ENCODE measurements around the gene GANC.

Gene GANC

GRCh38 chr15:42319206-42319605 lies 46.2 kb downstream of the GANC start:
- Histone ChIP-seq H3K79me2 (ENCODE audit: insufficient read depth, low read length) (no peaks in the 10 kb centered on the region), H3K27me3 (ENCODE audit: insufficient read depth, low read length, poor library complexity, severe bottlenecking) (no peaks in the 10 kb centered on the region), H3F3A (ENCODE audit: low read depth) (no peaks in the 10 kb centered on the region), H4K20me1 (ENCODE audit: insufficient read depth, low read length, poor library complexity, severe bottlenecking) (no peaks in the 10 kb centered on the region), H3K4me3 (ENCODE audit: low read length, poor library complexity, severe bottlenecking) (no peak overlapping the region), H3K9ac (ENCODE audit: low read depth, low read length, poor library complexity, severe bottlenecking) (no peak overlapping the region), H3K4me2 (ENCODE audit: low read depth, low read length, poor library complexity, severe bottlenecking) (no peak overlapping the region), H3K4me1 (ENCODE audit: insufficient read depth, low read length, poor library complexity, severe bottlenecking) (no peaks in the 10 kb centered on the region), H3K9me3 (ENCODE audit: insufficient read depth, low read depth, low read length) (no peaks in the 10 kb centered on the region), H2AFZ (ENCODE audit: low read length) (no peak overlapping the region), H3K9me2 (replicated peaks; ENCODE audit: low read depth, low read length) (no peaks in the 10 kb centered on the region), H3K36me3 (ENCODE audit: insufficient read depth, low read length) (no peaks in the 10 kb centered on the region)
- TF ChIP-seq EZH2phosphoT487 (IDR thresholded peaks at IDR 0.05; ENCODE audit: borderline replicate concordance): no peak
- TF ChIP-seq CTCF (conservative IDR thresholded peaks at IDR 0.05; ENCODE audit: low read length): no peak

GRCh38 chr15:42324308-42324707 lies 51.3 kb downstream of the GANC start:
- Histone ChIP-seq H3K9me2 (replicated peaks; ENCODE audit: low read depth, low read length) (no peaks in the 10 kb centered on the region), H3K27me3 (ENCODE audit: insufficient read depth, low read length, poor library complexity, severe bottlenecking) (no peaks in the 10 kb centered on the region), H3K4me1 (ENCODE audit: insufficient read depth, low read length, poor library complexity, severe bottlenecking) (no peaks in the 10 kb centered on the region), H3K36me3 (ENCODE audit: insufficient read depth, low read length) (no peaks in the 10 kb centered on the region), H3K79me2 (ENCODE audit: insufficient read depth, low read length) (no peaks in the 10 kb centered on the region), H3F3A (ENCODE audit: low read depth) (no peaks in the 10 kb centered on the region), H3K9ac (ENCODE audit: low read depth, low read length, poor library complexity, severe bottlenecking) (no peak overlapping the region), H3K4me3 (ENCODE audit: low read length, poor library complexity, severe bottlenecking) (no peak overlapping the region), H2AFZ (ENCODE audit: low read length) (no peak overlapping the region), H4K20me1 (ENCODE audit: insufficient read depth, low read length, poor library complexity, severe bottlenecking) (no peaks in the 10 kb centered on the region), H3K9me3 (ENCODE audit: insufficient read depth, low read depth, low read length) (no peaks in the 10 kb centered on the region), H3K4me2 (ENCODE audit: low read depth, low read length, poor library complexity, severe bottlenecking) (no peak overlapping the region)
- no peak for TF ChIP-seq CTCF (conservative IDR thresholded peaks at IDR 0.05; ENCODE audit: low read length)
- no peak for TF ChIP-seq EZH2phosphoT487 (IDR thresholded peaks at IDR 0.05; ENCODE audit: borderline replicate concordance)

- H3K4me3 ChIP-seq (ENCODE audit: low read length, poor library complexity, severe bottlenecking): no peak overlapping the region
- no peaks in the 10 kb centered on the region for H3K79me2 ChIP-seq (ENCODE audit: insufficient read depth, low read length)
- no peak overlapping the region for H3K4me2 ChIP-seq (ENCODE audit: low read depth, low read length, poor library complexity, severe bottlenecking)
- H3K9me3 ChIP-seq (ENCODE audit: insufficient read depth, low read depth, low read length): no peaks in the 10 kb centered on the region
- H3K9ac ChIP-seq (ENCODE audit: low read depth, low read length, poor library complexity, severe bottlenecking): no peak overlapping the region
- TF ChIP-seq CTCF (conservative IDR thresholded peaks at IDR 0.05; ENCODE audit: low read length) (no peak), EZH2phosphoT487 (IDR thresholded peaks at IDR 0.05; ENCODE audit: borderline replicate concordance) (no peak)
- no peaks in the 10 kb centered on the region for H3K4me1 ChIP-seq (ENCODE audit: insufficient read depth, low read length, poor library complexity, severe bottlenecking)
- H3K27me3 ChIP-seq (ENCODE audit: insufficient read depth, low read length, poor library complexity, severe bottlenecking): no peaks in the 10 kb centered on the region
- H4K20me1 ChIP-seq (ENCODE audit: insufficient read depth, low read length, poor library complexity, severe bottlenecking): no peaks in the 10 kb centered on the region
- no peak overlapping the region for H2AFZ ChIP-seq (ENCODE audit: low read length)
- H3K9me2 ChIP-seq (replicated peaks; ENCODE audit: low read depth, low read length): no peaks in the 10 kb centered on the region
- no peaks in the 10 kb centered on the region for H3K36me3 ChIP-seq (ENCODE audit: insufficient read depth, low read length)
- H3F3A ChIP-seq (ENCODE audit: low read depth): no peaks in the 10 kb centered on the region
These were observed 56.2 kb downstream of the GANC start for GRCh38 chr15:42329161-42329560.
